Measurements from ENCODE around the gene ME1.
"Not testable (repeated sequence)": the region's sequence is repeated elsewhere in the genome, so short reads cannot be mapped to it uniquely, and the experiment has no call there.

The ME1 gene

DNA sequence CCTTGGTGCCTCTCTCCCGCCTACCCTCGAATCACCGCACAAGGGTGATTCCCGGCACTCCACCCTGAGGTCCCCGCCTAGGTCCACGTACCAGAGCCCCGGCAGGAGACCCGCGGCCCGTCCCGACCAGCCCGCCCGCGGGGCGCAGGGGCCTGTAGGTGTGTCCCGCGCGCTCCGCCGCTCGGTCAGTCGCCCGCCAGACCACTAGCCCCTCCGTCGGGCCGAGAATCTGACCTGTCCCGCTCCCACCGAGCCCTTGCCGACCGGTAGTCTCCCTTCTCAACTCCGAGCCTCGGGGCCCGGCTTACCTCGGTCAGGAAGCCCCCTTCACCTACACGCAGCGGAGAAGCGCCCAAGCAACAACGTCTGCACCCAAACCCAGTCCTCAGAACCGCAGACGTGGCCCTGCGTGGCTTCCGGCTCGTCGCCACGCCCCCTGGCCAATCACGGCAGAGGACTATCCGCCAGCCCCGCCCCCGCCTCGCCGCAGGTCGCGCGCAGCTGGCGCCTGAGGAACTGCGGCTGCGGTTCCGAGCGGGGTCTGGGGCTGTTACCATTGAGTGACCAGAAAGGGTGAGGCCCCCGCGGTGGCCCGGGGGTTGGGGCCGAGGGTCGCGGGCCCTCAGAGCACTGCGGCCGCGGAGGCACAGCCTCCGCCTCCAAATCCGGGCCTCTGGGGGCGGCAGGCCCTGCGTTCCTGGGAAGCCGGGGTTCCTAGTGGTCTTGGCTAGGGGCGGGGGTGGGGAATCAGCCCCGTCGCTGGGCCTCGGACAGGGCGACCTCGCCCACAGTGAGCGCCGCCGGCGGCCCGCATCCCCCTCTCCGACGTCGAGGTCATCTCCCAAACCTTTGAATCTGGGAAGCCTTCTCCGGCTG is 237.7 kb downstream of the ME1 start, which contains the start of the genes PGM3 and RWDD2A:
Gene PGM3, minus strand, starts transcription at position 395 of the 876 bp plus-strand sequence. CDS start 2,253 bp downstream, outside the sequence.
Gene RWDD2A, plus strand, starts transcription at position 487 of the 876 bp plus-strand sequence. CDS start 1,095 bp downstream, outside the sequence.
- DNase-seq (ENCODE audit: low read depth in 3 of 3, low spot score in 1 of 3), result peak; percentile 47 to 80 (median 79)

DNA sequence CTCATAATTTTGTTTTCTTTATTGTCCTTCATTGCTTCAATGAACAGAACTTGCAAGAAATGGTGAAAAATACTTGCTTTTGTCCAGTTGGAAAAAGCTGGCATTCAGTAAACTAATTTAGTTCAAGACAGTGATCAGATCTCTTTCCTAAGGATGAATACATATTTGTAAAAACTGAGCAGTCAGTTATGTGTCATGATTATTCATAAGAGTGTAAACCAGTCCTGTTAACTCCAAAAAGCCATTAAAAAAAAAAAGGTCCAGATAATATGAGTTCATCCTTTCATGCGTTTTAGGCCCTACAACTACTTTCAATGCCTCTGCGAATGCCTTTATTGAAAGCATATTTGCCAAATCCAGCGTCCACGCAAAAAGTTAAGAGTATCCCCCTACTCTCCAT is 238.4 kb downstream of the ME1 start:
- DNase-seq (ENCODE audit: low read depth in 3 of 3, low spot score in 1 of 3), result no peak

DNA sequence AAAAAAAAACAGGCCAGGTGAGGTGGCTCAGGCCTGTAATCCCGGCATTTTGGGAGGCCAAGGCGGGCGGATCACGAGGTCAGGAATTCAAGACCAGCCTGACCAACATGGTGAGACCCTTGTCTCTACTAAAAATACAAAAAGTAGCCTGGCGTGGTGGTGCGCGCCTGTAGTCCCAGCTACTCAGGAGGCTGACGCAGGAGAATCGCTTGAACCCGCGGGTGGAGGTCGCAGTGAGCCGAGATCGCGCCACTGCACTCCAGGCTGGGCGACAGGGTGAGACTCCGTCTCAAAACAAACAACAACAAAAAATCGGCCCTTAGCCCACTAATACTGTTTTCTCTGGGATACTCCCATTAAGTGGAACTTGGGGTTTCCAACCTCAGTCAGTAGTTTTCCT is 238.9 kb downstream of the ME1 start:
- DNase-seq (ENCODE audit: low read depth in 3 of 3, low spot score in 1 of 3), result not testable (repeated sequence)

DNA sequence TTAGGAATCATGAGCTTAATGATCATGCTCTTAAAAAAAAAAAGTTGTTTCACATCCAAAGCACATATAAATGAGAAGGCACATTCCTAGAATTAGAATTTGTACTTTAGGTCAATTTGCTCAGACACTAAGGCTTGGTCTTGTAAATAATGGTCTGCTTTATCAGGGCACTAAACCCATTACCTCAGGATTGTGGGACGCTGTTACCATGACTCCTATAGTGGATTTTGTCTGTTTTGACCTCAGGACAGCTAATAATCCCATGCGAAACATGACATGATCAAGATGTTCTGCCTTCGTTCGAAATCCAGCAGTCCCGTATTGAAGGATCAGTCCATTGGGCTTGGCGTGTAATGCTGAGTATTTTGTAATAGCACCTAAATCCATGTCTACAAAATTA is 240.2 kb downstream of the ME1 start:
- DNase-seq (ENCODE audit: low read depth in 3 of 3, low spot score in 1 of 3), result no peak

GRCh38 chr6:83188501-83188900 is 242.3 kb downstream of the ME1 start:
- no peak for DNase-seq (ENCODE audit: low read depth in 3 of 3, low spot score in 1 of 3)

DNA sequence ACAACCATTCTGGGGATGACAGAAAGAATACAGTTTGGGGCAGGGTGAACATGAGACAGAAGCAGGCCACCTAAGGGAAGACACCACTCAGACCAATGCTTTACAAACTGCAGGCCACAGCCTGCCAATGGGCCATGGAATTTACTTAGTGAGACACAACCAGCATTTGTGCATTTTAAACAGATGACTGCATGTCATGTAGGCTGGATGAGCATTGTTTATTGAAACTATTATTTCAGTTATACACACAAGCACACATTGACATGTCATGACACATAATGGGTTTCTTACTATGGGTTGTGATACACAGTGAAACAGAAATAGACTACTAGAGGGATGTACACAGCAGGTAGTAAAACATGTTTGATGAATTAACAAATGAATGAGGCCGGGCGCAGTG is 245.8 kb downstream of the ME1 start:
- DNase-seq (ENCODE audit: low read depth in 3 of 3, low spot score in 1 of 3), result no peak

DNA sequence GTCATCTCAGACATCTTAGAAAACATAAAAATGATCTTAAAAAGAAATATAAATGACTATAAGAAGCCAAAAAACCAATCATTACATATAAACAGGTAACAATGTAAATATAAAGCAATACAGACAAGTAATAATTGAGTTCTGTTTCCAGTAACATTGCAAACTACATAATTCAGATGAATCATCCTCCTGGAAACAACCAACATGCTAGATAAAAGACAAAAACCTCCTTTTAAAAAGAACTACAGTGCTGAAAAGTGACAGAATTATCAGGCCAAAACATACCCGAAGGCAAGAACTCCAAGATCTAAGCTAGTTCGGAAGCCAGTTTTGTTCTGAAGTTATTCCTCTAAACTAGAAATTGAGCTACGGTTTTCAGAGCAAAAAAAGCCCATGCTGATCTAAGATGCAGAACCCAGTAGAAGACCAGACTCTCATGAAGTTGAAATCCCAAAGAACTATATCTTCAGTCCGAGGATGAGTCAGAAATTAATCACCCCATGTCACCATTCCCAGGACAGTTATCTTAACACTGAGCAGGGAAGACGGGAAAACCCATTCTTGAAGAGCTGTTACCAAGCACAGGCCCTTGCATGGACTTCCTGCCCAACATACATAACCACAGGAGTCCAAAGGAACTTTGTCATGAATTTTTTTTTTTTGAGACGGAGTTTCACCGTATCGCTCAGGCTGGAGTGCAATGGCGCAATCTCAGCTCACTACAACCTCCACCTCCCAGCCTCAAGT is 247.6 kb downstream of the ME1 start:
- no peak for DNase-seq (ENCODE audit: low read depth in 3 of 3, low spot score in 1 of 3)

DNA sequence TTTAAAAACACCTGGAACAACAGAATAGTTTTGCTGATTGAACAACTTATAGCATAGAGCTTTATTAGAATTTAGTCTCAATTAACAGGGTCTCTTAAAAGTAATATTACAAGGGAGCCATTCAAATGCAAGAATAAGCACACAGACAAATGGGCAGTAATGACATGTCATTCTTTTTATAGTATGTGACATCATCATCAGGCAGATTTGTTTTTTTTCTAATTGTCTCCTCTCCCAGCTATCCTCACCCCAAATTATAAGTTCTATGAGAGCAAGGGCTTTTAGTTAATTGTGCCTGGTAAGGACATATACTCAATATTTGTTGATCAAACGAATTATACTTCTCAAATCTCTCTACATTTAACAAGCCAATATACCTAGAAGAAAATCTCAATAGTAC is 248.7 kb downstream of the ME1 start:
- no peak for DNase-seq (ENCODE audit: low read depth in 3 of 3, low spot score in 1 of 3)

DNA sequence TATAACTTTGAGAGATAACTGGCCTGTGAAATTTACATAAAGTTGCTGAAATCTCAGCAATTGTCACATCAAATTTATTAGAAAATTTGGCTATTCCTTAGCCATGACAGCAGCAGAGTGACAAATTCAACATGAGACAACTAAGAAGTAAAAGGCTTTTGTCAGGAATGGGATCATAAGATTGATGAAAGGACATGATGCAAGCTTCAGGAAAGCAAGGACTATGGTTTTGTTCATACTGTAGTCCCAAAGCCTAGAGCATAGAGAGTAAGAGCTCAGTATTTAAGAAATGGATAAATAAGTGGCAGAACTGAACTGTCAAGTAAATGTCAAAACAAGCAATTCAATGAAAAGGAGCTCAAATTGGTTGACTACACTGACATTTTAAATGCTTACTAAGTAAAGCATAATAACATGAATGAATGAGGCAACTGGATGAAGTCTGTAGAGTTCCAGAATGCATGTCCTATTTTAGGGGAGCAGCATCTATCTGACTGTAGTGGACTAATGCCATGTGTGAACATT is 250.4 kb downstream of the ME1 start:
- DNase-seq (ENCODE audit: low read depth in 3 of 3, low spot score in 1 of 3), result no peak

GRCh38 chr6:83176246-83176645 is 254.6 kb downstream of the ME1 start:
- no peak for DNase-seq (ENCODE audit: low read depth in 3 of 3, low spot score in 1 of 3)

GRCh38 chr6:83169511-83169910 is 261.3 kb downstream of the ME1 start:
- DNase-seq (ENCODE audit: low read depth in 3 of 3, low spot score in 1 of 3), result no peak

GRCh38 chr6:83169106-83169505 is 261.7 kb downstream of the ME1 start:
- no peak for DNase-seq (ENCODE audit: low read depth in 3 of 3, low spot score in 1 of 3)

DNA sequence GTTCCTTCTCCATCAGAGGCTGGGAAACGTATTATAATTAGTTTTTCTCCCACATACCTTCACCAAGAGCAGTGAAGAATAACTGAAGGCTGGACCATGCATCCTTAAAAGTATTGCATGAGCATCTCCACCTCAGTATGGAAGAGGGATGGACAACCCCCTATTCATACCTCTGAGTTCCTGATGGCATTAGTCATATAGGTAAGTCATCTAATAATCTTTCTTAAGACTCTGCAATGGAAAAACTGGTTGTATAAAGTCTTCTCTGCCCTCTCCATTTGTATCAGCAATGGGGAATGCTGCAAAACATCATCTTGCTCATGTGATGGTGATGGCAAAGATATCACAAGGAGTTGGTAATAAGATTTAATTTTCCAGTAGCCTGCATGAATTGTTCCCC is 262.3 kb downstream of the ME1 start:
- no peak for DNase-seq (ENCODE audit: low read depth in 3 of 3, low spot score in 1 of 3)

DNA sequence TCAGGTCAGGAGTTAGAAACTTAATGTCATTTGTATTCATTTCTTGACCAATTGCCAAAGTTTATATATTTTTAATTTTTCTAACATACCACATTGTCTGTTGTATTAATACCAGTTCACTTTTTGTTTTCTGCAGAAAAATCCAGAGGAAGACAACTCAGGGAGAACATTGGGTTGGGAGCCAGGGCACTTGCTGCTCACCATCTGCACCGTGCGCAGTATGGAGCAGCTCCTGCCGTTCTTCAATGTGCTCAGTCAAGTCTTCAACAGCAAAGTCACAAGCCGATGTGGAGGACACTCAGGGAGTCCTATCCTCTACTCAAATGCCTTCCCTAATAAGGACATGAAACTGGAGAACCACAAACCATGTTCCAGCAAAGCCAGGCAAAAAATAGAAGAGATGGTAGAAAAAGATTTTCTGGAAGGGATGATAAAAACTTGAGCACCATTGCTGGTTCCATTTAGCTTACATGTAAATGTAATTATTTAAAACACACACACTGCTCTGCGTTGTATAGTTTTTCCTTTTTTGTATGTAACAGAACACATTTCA is 263.0 kb downstream of the ME1 start:
- DNase-seq (ENCODE audit: low read depth in 3 of 3, low spot score in 1 of 3), result no peak
